Liver (tissue), 9 donors: ENCODE data around the gene EVA1B. TPM values are rescaled to one million over a fixed set of nuclear protein-coding genes. Genes with fewer than 3 reads are reported as not detected.

Source experiments
- DNase-seq: peaks from one replicate; pipeline ENCODE4 v3.0.0-alpha.2; 2017; ENCODE audit warnings: low spot score
- H3K27ac ChIP-seq, 2 donors: one replicate each; pipeline ENCODE4 v1.7.0; 2013; ENCODE audit warnings: inconsistent platforms in 2 of 2, low read length in 2 of 2, control low read depth in 1 of 2, low read depth in 1 of 2, mild to moderate bottlenecking in 1 of 2
- H3K27me3 ChIP-seq, 4 donors: one replicate each; pipeline versions ENCODE4 v1.6.1 to v1.7.0; 2013; ENCODE audit warnings: low read length in 3 of 4, inconsistent platforms in 1 of 4, mild to moderate bottlenecking in 1 of 4, moderate library complexity in 1 of 4; ENCODE audit not compliant: control insufficient read depth in 4 of 4, insufficient read depth in 4 of 4
- H3K36me3 ChIP-seq, 4 donors: one replicate each; pipeline versions ENCODE4 v1.6.1 to v1.7.0; 2013; ENCODE audit warnings: low read length in 3 of 4, mild to moderate bottlenecking in 3 of 4, low read depth in 1 of 4, moderate library complexity in 1 of 4; ENCODE audit not compliant: control insufficient read depth in 4 of 4, insufficient read depth in 3 of 4
- H3K4me1 ChIP-seq, 4 donors: one replicate each; pipeline versions ENCODE4 v1.6.1 to v1.7.0; 2013; ENCODE audit warnings: low read length in 3 of 4, mild to moderate bottlenecking in 3 of 4, moderate library complexity in 1 of 4; ENCODE audit not compliant: control insufficient read depth in 4 of 4, insufficient read depth in 4 of 4
- H3K4me3 ChIP-seq, 3 donors: one replicate each; pipeline versions ENCODE4 v1.6.1 to v1.7.0; 2013; ENCODE audit warnings: low read length in 3 of 3, control low read depth in 1 of 3, low read depth in 1 of 3, mild to moderate bottlenecking in 1 of 3
- H3K9ac ChIP-seq, 2 donors: one replicate each; pipeline ENCODE4 v1.7.0; 2013; ENCODE audit warnings: low read length in 2 of 2, mild to moderate bottlenecking in 2 of 2, moderate library complexity in 2 of 2, control low read depth in 1 of 2, low read depth in 1 of 2
- H3K9me3 ChIP-seq, 4 donors: one replicate each; pipeline versions ENCODE4 v1.6.1 to v1.7.0; 2013; ENCODE audit warnings: low read length in 3 of 4; ENCODE audit not compliant: control insufficient read depth in 4 of 4
- EGR1 ChIP-seq, 2 donors: IDR thresholded peaks; 2 replicates each; pipeline ENCODE4 v1.6.1; 2016 to 2018; ENCODE audit warnings: antibody characterized with exemption in 2 of 2, low read depth in 2 of 2
- FOXA1 ChIP-seq: IDR thresholded peaks from 2 replicates; pipeline ENCODE4 v1.6.1; 2016; ENCODE audit warnings: antibody characterized with exemption
- FOXA2 ChIP-seq: IDR thresholded peaks from 2 replicates; pipeline ENCODE4 v1.6.1; 2016; ENCODE audit warnings: antibody characterized with exemption
- HNF4A ChIP-seq, 2 donors: conservative IDR thresholded peaks; 2 replicates each; pipeline ENCODE4 v1.6.1; 2016; ENCODE audit warnings: antibody characterized with exemption in 2 of 2, mild to moderate bottlenecking in 2 of 2
- JUND ChIP-seq, 2 donors: IDR thresholded peaks; 2 replicates each; pipeline ENCODE4 v1.6.1; 2016; ENCODE audit warnings: antibody characterized with exemption in 2 of 2
- RAD21 ChIP-seq, 2 donors: IDR thresholded peaks; 2 replicates each; pipeline ENCODE4 v1.6.1; 2016; ENCODE audit warnings: antibody characterized with exemption in 2 of 2, mild to moderate bottlenecking in 2 of 2
- RXRA ChIP-seq, 2 donors: IDR thresholded peaks; 2 replicates each; pipeline ENCODE4 v1.6.1; 2017 to 2018; ENCODE audit warnings: antibody characterized with exemption in 2 of 2, mild to moderate bottlenecking in 1 of 2
- SP1 ChIP-seq: IDR thresholded peaks from 2 replicates; pipeline ENCODE4 v1.6.1; 2018; ENCODE audit warnings: antibody characterized with exemption, mild to moderate bottlenecking
- TAF1 ChIP-seq: conservative IDR thresholded peaks from 2 replicates; pipeline ENCODE4 v1.6.1; 2016; ENCODE audit warnings: antibody characterized with exemption, mild to moderate bottlenecking
- WGBS: extraction: QIAGEN DNeasy Blood & Tissue Kit; methylation state at CpG from one replicate; pipeline ENCODE4 v1.1.7; 2013; 5-methylcytosine and 5-hydroxymethylcytosine counted together
- polyA plus RNA-seq, 2 donors: library from polyadenylated mRNA; stranded (reverse) in 1 of 2; unstranded in 1 of 2; fragments of 200-250 nt in 1 of 2; fragments of >200 nt in 1 of 2; fragmentation: Nextera tagmentation in 1 of 2; extraction: Ambion mirVana in 1 of 2; gene quantifications; one replicate each; pipeline versions ENCODE4 v1.2.1 to v1.2.3, GENCODE V29; 2013 to 2015
- total RNA-seq, 2 donors: library from RNA; depleted of rRNA; stranded (reverse); fragments of >200 nt; gene quantifications; one replicate each; pipeline ENCODE4 v1.2.3, GENCODE V29; 2014
- TF ChIP-seq, protein P1 (sequence below): fragments of 150-350 bp; IDR thresholded peaks from 2 replicates; pipeline ENCODE4 v1.5.1; 2017; ENCODE audit warnings: improper control_type of control experiment, low read depth, low read length; ENCODE audit not compliant: missing input control
- TF ChIP-seq, protein P2 (sequence below): IDR thresholded peaks from 2 replicates; pipeline ENCODE4 v1.6.1; 2016; ENCODE audit warnings: antibody characterized with exemption
- TF ChIP-seq, protein P3 (sequence below): IDR thresholded peaks from 2 replicates; pipeline ENCODE4 v1.6.1; 2016; ENCODE audit warnings: antibody characterized with exemption, mild to moderate bottlenecking
- donor health status: healthy.
- donor health status: healthy.
- donor health status: healthy.
- donor health status: healthy.
- donor health status: healthy.

Gene EVA1B
- total and polyA plus RNA-seq, 4 donors = 3.3 to 22.7 (median 8.4) TPM

DNA sequence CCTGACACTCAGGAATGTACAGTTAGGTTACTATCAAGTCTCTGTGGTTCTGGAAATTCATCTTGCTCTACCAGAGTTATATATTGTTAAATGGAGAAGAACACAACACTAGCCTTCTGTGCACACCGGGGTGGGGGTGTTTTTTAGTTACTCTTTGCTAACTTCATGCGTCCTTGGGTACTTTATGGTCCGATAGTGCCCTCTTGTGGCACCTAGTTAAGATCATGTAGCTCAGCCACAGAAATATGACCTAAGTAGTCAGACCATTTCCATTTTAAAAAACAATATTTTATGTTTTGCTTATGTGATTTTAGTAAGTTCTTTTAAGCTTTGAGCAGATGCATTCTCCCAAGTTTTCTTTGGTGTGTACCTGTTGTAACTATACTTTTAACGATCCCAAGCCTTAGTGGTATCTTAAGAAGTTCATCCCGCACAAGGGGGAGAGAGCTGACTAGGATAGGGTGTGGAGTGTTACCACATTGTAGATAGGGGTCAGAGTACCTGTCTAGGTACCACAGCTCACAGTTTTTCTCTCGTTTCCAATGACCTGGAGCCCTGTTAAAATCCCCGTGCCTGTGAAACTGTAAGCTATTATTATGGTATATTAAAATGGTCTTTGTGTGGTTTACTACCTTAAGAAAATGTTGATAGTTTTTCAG lies 37.9 kb downstream of the EVA1B start:
- Histone ChIP-seq H3K4me3 (no peak overlapping the region), H3K4me1 (peaks cover 2 to 15% (median 12%) of the 10 kb centered on the region in 4 donors), H3K9ac (peak overlapping the region in 1 of 2 donors; percentile 22), H3K27ac (peak overlapping the region in 1 of 2 donors; percentile 38), H3K36me3 (peaks cover 8 to 62% (median 56%) of the 10 kb centered on the region in 4 donors), H3K27me3 (no peaks in the 10 kb centered on the region), H3K9me3 (no peaks in the 10 kb centered on the region)
- TF ChIP-seq FOXA1 = no peak
- peak in 1 of 2 donors; percentile 13 for TF ChIP-seq JUND (IDR thresholded peaks at IDR 0.05)
- no peak for TF ChIP-seq RXRA (IDR thresholded peaks at IDR 0.05)
- TF ChIP-seq RAD21 (IDR thresholded peaks at IDR 0.05) = peak; percentile 93
- TF ChIP-seq, protein P1, sequence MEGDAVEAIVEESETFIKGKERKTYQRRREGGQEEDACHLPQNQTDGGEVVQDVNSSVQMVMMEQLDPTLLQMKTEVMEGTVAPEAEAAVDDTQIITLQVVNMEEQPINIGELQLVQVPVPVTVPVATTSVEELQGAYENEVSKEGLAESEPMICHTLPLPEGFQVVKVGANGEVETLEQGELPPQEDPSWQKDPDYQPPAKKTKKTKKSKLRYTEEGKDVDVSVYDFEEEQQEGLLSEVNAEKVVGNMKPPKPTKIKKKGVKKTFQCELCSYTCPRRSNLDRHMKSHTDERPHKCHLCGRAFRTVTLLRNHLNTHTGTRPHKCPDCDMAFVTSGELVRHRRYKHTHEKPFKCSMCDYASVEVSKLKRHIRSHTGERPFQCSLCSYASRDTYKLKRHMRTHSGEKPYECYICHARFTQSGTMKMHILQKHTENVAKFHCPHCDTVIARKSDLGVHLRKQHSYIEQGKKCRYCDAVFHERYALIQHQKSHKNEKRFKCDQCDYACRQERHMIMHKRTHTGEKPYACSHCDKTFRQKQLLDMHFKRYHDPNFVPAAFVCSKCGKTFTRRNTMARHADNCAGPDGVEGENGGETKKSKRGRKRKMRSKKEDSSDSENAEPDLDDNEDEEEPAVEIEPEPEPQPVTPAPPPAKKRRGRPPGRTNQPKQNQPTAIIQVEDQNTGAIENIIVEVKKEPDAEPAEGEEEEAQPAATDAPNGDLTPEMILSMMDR = peak; percentile 67
- 42% methylated on average over 7 of the region's 7 CpGs for WGBS
- peak; percentile 66 for DNase-seq

DNA sequence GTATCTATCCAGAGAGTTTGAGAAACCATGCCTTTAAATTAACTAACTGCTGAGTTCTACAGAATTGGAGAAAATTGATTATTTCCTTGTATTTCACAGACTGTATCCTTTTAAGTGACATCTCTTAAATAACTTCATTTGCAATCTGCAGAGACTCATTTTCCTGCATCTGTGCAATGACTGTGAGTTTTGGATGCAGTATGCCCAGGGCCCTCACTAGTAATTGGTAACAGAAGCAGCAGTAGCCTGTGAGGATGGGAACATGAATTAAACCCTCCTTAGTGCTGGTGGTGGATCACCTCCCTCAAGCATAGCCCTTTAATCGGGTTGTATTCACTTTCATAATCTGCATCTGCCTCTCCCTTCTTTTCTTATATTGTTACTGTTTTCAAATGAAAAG lies 38.9 kb downstream of the EVA1B start:
- peaks cover 4 to 56% (median 48%) of the 10 kb centered on the region in 4 donors for H3K36me3 ChIP-seq
- 61% methylated on average over 1 of the region's 1 CpG for WGBS
- no peak overlapping the region for H3K4me3 ChIP-seq
- H3K9ac ChIP-seq = no peak overlapping the region
- peaks cover 8 to 25% (median 21%) of the 10 kb centered on the region in 4 donors for H3K4me1 ChIP-seq
- no peak for DNase-seq
- no peaks in the 10 kb centered on the region for H3K27me3 ChIP-seq
- H3K9me3 ChIP-seq = no peaks in the 10 kb centered on the region
- TF ChIP-seq FOXA1 = no peak
- TF ChIP-seq TAF1 = no peak
- no peak for TF ChIP-seq EGR1 (IDR thresholded peaks at IDR 0.05; ENCODE audit: low read depth in 2 of 2)
- TF ChIP-seq HNF4A (conservative IDR thresholded peaks at IDR 0.05) = no peak
- TF ChIP-seq JUND (IDR thresholded peaks at IDR 0.05) = no peak
- TF ChIP-seq RXRA (IDR thresholded peaks at IDR 0.05) = no peak
- TF ChIP-seq, protein P2, sequence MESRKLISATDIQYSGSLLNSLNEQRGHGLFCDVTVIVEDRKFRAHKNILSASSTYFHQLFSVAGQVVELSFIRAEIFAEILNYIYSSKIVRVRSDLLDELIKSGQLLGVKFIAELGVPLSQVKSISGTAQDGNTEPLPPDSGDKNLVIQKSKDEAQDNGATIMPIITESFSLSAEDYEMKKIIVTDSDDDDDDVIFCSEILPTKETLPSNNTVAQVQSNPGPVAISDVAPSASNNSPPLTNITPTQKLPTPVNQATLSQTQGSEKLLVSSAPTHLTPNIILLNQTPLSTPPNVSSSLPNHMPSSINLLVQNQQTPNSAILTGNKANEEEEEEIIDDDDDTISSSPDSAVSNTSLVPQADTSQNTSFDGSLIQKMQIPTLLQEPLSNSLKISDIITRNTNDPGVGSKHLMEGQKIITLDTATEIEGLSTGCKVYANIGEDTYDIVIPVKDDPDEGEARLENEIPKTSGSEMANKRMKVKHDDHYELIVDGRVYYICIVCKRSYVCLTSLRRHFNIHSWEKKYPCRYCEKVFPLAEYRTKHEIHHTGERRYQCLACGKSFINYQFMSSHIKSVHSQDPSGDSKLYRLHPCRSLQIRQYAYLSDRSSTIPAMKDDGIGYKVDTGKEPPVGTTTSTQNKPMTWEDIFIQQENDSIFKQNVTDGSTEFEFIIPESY = no peak
- TF ChIP-seq, protein P1 = no peak
- TF ChIP-seq, protein P3, sequence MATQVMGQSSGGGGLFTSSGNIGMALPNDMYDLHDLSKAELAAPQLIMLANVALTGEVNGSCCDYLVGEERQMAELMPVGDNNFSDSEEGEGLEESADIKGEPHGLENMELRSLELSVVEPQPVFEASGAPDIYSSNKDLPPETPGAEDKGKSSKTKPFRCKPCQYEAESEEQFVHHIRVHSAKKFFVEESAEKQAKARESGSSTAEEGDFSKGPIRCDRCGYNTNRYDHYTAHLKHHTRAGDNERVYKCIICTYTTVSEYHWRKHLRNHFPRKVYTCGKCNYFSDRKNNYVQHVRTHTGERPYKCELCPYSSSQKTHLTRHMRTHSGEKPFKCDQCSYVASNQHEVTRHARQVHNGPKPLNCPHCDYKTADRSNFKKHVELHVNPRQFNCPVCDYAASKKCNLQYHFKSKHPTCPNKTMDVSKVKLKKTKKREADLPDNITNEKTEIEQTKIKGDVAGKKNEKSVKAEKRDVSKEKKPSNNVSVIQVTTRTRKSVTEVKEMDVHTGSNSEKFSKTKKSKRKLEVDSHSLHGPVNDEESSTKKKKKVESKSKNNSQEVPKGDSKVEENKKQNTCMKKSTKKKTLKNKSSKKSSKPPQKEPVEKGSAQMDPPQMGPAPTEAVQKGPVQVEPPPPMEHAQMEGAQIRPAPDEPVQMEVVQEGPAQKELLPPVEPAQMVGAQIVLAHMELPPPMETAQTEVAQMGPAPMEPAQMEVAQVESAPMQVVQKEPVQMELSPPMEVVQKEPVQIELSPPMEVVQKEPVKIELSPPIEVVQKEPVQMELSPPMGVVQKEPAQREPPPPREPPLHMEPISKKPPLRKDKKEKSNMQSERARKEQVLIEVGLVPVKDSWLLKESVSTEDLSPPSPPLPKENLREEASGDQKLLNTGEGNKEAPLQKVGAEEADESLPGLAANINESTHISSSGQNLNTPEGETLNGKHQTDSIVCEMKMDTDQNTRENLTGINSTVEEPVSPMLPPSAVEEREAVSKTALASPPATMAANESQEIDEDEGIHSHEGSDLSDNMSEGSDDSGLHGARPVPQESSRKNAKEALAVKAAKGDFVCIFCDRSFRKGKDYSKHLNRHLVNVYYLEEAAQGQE = no peak
- no peak for TF ChIP-seq SP1
- no peak for TF ChIP-seq FOXA2
- no peak overlapping the region for H3K27ac ChIP-seq
